C4-2B (cell line): ENCODE results near the gene LFNG.
"Not testable (repeated sequence)": the region's sequence is repeated elsewhere in the genome, so short reads cannot be mapped to it uniquely, and the experiment has no call there.

Experiments
- ZFX ChIP-seq: fragments of 450-650 bp; IDR thresholded peaks from 2 replicates; pipeline ENCODE4 v1.6.1; 2017
- TF ChIP-seq, protein P1 (sequence below): fragments of 450-650 bp; conservative IDR thresholded peaks from 2 replicates; pipeline ENCODE4 v1.5.1; 2017; ENCODE audit warnings: mild to moderate bottlenecking

DNA sequence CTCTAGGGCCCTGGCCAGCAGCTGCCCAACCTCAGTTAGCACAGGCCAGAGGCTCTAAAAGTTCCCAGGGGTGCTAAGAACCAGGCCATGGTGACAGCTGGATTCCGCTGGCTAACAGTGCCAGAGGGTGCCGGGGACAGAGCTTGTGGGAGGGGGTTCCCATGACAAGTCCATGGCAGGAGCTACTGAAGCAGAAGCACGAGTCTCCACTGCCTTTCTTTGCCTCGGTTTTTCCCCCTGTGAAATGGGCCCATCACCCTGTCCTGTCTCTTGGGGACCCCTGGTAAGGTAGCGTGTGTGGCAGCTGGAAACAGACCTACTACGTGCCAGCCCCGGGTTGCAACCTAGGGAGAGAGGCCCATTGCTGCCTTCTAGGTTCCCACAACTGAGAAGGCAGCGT is 13.2 kb downstream of the LFNG start:
- TF ChIP-seq, protein P1, sequence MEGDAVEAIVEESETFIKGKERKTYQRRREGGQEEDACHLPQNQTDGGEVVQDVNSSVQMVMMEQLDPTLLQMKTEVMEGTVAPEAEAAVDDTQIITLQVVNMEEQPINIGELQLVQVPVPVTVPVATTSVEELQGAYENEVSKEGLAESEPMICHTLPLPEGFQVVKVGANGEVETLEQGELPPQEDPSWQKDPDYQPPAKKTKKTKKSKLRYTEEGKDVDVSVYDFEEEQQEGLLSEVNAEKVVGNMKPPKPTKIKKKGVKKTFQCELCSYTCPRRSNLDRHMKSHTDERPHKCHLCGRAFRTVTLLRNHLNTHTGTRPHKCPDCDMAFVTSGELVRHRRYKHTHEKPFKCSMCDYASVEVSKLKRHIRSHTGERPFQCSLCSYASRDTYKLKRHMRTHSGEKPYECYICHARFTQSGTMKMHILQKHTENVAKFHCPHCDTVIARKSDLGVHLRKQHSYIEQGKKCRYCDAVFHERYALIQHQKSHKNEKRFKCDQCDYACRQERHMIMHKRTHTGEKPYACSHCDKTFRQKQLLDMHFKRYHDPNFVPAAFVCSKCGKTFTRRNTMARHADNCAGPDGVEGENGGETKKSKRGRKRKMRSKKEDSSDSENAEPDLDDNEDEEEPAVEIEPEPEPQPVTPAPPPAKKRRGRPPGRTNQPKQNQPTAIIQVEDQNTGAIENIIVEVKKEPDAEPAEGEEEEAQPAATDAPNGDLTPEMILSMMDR = not testable (repeated sequence)
- not testable (repeated sequence) for TF ChIP-seq ZFX
